Measurements from ENCODE around the gene SMARCAL1. TPM values are rescaled to one million over a fixed set of nuclear protein-coding genes. Genes with fewer than 3 reads are reported as not detected.

Gene SMARCAL1
- total RNA-seq, 1 donor from 2014 or later, result 27.9 TPM

DNA sequence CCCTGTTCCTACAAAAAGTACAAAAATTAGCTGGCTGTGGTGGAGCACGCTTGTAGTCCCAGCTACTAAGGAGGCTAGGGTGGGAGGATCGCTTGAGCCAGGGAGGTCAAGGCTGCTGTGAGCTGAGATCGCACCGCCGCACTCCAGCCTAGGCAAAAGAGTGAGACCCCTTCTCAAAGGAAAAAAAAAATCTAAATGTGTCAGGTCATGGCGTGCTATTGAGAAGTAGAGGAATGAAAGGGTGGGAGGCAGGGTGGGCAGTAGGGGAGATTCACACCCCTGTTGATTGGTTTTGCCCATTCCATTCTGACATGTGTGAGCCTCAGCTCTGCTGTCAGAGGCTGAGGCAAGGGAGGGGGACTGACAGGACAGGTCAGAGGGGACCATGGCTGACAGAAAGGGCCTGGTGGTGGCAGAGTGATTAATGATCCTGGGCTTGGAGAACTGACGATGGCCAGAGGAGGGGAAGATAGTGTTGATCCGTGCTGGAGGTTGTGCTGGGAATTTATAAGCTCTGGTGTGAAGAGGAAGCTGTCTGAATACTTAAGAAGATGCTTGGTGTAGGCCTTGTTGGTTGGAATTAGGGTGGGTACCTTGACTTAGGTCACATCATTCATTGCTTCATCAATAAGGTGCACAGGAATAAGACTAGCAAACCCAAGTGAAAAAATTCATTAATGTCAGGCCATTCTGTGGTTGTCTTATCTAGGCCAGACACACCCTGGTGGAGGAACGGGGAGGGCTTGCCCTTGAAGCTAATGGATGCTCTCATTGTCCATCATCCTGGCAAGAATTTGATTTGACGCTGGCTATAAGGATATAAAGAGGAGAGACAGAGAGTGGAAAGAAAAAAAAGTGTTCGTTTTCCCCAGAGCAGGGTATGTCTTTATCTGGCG lies 19.1 kb upstream of the SMARCAL1 start:
- no peak for DNase-seq (ENCODE audit: low spot score)

DNA sequence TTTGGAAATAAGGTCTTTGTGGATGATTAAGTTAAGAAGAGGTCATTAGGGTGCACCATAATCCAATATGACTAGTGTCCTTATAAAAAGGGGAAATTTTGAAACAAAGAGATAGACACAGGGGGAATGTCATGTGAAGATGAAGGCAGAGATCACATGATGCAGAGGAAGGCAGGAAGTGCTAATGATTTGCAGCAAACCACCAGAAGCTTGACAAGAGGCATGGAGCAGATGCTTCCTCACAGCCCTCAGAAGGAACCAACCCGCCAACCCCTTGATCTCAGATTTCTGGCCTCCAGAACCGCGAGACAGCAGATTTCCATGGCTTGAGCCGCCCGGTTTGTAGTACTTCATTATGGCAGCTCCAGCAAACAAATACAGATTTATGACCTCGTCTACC lies 17.4 kb upstream of the SMARCAL1 start:
- DNase-seq (ENCODE audit: low spot score), result no peak

DNA sequence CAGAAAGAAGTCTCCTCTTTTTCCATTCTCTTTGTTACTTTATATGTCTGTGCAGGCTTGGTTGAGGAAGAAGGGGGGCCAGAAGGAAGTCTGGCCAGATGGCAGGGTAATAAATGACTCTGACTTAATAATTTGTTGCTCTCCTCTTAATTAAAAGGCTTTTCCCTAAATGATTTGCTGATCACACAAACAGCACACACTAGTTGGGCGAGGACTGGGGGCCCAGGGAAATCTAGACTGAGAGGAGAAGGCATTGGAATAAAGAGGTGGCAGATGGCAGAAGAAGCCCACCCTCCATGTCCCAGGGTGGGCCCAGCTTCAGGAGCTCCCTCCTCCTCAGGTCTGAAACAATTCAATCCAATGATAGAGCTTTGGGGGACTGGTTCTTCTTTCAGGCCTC lies 12.7 kb upstream of the SMARCAL1 start:
- no peak for DNase-seq (ENCODE audit: low spot score)

DNA sequence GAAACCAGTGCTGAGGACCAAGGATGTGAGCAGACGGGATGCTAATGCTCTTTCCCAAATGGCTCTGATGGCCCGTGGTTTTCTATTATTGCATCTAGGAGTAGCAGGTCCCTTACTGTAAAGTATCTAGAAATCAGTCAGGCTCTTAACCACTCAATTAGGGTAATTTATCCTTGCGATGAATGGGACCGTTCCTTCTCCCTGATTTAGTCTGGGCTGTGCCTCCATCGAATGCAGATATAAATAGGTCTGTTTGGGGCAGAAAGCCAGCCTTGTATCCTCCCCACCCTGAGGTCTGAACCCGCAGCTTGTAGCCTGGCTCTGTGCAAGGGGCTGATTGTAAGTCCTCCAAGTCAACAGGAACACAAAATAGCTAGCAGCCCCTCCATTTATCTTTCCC lies 9.5 kb upstream of the SMARCAL1 start:
- no peak for DNase-seq (ENCODE audit: low spot score)

DNA sequence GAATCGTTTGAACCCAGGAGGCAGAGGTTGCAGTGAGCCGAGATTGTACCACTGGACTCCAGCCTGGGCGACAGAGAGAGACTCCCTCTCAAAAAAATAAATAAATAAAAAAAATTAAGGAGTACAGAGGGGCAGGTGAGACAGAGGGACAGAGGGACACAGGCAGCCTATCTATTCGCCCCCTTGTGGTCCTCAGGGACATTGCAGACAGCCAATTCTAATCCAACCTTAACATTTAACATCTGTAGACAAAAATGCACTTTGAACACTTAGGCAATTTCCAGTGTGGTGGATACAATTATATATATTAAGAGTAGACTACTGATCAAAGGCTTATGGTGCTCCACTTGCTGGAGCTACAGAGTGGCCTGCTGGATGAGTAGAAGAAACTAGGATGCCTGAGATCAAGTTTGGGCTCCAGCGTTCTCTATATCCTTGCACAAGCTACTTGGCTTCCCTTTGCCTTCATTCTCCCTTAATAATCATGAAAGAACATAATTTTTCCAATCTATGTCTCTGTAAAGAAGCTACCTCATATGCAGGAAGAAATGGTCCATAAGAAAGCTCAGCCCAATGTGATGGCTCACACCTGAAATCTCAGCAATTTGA lies 8.2 kb upstream of the SMARCAL1 start:
- DNase-seq (ENCODE audit: low spot score), result no peak

DNA sequence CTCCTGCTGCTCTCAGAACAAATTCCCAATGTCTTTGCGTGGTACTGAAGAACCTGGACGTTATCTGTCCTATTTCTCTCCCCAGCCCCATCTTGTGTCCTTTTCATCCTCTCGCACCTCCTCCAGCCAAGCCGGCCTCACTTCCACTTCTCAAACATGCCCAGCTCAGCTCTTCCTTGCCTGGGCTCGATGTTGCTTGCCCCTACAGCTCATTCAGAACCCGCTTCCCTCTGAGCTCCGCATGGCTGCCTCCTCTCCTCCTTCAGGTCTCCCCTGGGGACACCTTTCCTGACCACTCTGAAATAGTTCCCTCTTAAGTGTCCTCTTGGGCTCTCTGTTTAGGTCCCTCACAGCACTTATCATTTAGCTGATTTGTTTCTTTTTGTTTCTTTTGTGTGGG lies 6.7 kb upstream of the SMARCAL1 start:
- no peak for DNase-seq (ENCODE audit: low spot score)

DNA sequence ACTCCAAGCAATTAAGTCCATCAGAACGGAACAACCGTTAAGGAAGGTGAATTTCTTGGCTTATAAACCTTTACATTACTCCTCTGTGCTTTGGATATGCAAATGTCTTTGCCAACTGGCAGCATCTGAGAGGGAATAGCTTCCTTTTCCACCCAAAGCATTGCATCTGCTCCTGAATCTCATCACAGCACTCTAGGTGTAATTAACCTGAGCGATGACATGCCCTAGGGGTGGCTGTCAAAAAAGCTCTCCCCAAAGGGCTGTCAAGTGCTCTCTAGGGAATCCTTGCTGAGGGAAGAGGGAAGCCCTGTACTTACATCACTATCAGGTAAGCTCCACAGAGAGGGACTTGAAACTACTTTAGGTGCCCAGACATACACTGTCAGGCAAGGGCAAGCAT lies 5.5 kb upstream of the SMARCAL1 start:
- DNase-seq (ENCODE audit: low spot score), result no peak

DNA sequence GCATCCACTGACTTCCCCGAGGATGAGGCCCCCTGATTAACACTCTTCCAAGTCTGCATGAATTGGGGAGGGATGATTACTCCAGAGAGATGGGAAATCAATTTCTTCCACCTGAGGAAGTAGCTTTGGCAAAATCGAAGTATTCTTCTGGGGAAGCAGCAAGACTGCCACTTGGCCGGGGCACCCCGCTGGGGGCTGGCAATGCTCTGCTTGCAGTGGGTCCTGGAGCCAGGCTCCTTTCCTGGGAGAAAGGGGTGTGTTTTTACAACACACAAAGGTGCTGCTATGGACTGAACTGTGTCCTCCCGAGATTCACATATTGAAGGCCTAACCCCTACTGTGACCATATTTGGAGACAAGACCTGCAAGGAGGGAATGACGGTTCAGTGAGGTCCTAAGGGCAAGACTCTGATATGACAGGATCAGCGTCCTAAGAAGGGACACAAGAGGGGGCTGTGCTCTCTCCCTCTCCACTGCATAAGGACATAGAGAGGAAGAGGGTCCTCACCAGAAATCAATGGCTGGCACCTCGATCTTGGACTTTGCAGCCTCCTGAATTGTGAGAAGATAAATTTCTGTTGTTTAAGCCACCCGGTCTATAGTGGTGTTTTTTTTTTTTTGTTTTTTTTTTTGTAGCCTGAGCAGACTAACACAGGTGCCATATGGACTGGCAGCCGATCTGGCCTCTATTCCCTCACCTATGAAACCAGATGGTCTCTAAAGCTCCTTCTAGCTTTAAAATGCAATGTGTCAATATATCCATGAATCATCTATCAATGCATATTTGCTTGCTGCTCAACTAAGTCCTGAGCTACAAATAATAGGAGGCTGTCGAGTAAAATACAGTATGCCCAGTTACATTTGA lies 3.6 kb upstream of the SMARCAL1 start:
- DNase-seq (ENCODE audit: low spot score), result no peak

DNA sequence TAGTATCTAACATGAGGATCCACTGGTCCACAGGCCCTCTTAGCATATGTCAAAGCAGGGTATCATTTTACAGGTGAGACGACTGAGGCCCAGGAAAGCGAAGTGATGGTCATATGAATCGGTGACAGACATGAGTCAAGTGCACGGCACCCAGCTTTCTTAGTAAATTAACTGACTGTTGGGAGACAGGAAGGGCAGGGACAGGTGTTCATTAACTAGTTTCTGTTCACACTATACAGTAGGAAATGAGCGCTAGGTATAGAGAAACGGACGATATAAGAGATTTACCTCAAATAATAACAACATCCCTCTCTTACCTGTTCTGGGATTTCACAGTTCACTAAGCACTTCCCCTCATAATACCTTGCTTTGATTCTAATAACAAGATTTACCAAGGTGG lies 1.7 kb upstream of the SMARCAL1 start:
- no peak for DNase-seq (ENCODE audit: low spot score)

DNA sequence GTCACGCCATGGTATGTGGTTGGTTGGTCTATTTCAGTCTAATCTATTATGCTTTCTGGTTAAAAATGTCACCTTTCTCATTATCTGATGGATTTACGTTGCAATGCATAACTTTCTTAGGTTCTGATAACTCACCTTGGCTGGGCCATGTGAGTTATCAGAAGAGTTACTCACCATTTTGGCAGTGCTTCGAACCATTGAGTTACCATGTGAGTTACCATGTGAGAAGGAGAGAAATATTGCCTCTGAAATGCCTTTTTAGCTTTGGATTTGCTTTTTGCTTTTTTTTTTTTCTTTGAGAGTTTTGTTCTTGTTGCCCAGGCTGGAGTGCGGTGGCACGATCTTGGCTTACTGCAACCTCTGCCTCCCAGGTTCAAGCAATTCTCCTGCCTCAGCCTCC lies 1.6 kb downstream of the SMARCAL1 start:
- no peak for DNase-seq (ENCODE audit: low spot score)

DNA sequence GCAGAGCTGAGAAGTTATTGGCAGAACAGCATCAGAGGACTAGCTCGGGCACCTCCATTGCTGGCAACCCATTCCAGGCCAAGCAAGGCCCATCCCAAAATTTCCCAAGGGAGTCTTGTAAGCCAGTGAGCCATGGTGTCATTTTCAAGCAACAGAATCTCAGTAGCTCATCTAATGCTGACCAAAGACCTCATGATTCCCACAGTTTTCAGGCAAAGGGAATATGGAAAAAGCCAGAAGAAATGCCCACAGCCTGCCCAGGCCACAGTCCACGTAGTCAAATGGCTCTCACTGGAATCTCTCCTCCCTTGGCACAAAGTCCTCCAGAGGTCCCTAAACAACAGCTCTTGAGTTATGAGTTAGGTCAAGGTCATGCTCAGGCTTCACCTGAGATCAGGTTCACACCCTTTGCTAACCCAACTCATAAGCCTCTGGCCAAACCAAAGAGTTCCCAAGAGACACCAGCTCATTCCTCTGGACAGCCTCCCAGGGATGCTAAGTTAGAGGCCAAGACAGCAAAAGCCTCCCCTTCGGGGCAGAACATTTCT lies 2.6 kb downstream of the SMARCAL1 start:
- no peak for DNase-seq (ENCODE audit: low spot score)

DNA sequence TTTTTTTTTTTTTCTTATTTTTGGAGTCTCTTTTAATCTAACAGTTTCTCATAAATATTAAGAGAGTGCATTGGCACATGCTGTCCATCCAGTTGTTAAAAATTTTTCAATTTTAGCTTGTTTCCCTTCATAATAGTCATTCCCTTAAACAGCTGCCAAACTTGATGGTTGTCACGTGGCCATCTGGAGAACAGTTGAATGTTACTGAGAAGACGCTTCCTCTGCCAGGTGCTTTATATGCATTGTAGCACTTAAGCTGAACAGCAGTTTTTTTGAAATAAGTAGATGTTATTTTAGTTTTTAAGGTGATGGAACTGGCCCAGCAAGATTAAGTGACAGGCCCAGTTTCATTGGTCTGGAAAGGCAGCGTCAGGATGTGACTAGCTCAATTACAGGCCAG lies 3.3 kb downstream of the SMARCAL1 start:
- DNase-seq (ENCODE audit: low spot score), result no peak

DNA sequence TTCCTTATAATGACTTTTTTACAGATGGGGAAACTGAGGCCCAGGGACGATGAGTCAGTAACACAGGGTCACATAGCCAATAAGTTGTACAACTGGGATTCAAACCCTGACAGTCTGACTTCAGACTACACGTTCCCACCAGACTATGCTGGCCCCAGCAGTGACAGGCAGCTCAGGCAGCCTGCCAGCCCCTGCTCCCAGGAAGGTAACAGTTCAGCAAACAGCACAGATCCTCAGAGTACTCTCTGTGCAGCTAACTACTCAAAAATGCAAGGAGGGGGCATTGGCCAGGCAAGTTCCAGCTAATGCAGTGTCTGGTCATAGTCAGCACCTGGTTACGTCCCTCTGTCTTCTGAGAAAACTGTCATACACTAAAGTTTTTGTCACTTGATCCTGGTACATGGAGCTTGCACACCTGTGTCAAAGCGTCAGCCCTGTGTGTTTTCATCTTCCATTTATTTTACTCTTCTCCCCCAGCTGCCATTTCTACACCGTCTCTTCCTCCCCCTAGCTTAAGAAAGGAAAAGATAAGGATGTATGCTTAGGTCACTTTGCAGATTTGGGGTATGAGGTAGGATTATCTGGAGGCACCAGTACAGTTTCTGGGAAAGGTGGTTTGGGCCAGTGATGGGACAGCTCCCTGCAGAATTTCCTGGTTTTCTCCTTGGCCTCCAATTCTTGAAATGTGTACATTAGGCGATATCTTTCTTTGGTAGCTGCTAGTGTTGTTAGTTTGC lies 4.5 kb downstream of the SMARCAL1 start:
- no peak for DNase-seq (ENCODE audit: low spot score)

DNA sequence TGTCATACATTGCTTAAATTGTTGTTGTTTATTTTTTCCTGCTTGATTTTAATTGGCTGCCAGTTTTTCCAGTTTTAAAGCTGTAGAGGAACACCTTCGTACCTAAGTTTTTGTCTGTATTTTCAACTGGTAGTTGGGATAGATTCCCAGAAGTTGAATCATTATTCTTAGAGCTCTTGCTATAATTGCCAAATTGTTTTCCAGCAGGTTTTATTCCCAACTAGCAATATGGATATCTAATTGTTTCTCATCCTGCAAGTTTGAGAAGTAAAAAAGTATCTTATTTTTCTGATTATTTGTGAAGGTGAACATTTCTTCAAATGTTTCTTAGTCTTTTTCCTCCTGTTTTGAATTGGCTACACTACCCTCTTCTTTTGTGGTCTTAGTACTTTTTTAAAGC lies 6.7 kb downstream of the SMARCAL1 start:
- DNase-seq (ENCODE audit: low spot score), result no peak

DNA sequence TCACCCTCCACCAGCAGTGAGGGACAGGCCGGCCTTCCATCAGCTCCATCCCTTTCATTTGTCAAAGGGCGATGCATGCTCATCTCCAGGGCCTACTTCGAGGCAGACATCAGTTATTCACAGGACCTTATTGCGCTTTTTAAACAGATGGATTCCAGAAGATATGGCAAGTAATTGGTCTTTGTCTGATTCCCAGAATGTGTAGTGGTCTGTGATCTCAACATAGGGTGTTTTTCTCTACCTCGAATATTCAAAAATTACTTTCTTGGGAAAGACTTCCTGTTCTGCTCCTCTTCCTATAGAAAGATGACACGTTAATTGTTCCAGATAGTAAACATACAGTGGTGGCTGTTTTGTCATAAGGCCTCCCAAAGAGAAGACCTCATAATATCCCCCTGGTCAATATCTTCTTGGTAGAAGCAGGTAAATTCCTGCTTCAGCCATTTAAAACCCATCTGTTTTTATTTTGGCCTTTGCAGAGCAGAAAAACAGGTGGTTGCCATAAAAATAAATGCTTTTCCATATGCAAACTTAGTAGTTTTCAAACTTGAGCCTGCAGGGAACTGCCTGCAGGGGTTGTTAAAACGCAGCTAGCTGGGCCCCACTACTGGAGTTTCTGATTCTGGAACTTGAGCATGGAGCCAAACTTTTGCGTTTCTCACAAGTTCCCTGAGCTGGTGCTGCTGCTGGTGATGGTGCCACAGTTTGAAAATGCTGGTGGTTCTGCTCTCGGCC lies 8.2 kb downstream of the SMARCAL1 start:
- DNase-seq (ENCODE audit: low spot score), result no peak

DNA sequence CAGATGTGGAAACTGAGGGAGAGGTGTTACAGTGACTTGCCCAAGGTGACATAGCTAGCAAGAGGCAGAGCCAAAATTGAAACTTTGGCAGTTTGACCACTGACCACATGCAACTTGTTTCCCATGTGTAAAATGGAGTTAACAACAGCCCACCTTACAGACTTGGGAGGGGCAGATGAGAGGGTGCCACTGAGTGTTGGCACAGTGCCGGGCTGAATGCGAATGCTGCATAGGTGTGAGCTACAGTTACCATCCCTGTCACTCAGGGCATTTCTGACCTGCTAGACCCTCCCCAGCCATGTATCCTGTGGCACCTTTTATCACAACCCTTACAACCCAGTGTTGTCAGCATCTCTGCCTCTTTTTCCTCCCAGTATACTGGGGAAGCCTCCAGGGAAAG lies 10.8 kb downstream of the SMARCAL1 start:
- no peak for DNase-seq (ENCODE audit: low spot score)

DNA sequence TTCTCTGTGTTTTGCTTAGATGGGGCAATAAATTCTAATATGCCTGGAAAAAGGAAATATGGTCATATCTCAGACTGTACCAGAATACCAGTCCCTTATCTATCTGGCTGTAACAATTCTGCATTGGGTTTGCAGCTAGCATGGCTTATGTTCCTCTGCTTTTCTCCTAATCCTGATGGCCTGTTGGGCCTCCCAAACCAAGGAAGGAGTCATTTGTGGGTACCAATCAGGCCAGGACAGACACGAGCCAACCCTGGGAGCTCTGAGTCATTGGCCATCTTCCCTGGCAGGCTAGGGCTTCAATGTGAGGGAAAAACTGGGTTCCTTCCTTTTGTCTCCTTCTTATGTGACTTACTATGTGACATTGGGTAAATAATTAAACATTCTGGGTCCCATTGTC lies 12.0 kb downstream of the SMARCAL1 start:
- no peak for DNase-seq (ENCODE audit: low spot score)

DNA sequence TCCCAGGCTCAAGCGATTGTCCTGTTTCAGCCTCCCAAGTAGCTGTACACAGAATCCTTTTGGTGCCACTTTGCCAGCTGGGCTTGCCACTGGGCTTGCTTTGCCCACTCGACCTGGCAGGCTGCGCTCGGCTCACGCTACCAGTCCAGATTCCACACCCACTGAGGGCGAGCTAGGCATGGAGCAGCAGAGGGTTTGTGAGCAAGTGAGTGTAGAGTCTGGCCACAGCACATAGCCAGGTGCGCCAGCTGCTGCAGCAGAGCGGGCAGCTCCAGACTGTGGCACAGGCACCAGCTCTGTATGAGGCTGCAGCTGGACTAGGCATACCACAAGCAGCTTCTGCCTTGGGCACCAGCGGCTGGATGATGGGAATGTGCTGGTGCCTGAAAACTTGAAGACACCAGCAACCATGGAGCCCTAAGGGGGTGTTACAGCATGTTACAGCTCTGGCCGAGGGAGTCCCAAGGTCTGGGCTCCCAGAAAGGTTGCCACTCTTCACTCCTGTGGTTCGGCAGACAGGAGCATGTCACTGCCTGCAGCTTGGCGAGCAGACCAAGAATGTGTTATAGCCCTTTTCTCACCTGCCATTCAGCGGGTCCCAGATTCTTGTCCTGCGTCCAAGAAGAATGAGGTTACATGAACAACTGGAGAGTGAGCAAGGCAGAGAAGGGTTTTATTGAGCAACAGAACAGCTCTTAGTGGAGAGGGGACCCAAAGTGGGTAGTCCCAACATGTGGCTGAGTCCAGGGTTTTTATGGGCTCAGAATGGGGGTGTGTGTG lies 12.9 kb downstream of the SMARCAL1 start:
- no peak for DNase-seq (ENCODE audit: low spot score)

DNA sequence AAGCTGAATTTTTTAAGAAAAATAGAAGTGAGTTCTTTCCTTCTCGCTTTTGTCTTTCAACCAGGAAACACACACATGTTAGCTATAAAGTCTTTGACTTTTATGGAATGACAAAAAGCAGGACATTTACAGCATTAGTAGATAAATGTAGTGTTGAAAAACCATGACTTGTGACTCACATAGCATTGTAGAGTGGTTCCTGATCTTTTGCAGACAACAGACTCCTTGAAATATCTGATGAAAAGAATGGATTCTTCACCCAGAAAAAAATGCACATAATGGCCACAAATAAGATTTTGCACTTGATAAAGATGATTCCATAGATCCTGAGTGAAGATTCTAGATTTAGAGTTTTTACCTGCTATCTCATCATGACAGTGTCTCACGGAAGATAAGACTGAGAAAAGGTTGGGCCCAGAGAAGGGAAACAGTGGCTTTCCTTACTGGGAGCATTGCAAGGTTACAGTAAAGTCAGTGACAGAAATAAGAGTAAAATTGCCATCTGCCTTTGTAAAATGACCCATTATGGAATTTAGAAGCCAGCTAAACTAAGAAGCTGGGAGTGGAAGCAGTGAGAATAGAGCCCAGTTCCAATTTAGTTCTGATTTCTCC lies 14.0 kb downstream of the SMARCAL1 start:
- DNase-seq (ENCODE audit: low spot score), result no peak

DNA sequence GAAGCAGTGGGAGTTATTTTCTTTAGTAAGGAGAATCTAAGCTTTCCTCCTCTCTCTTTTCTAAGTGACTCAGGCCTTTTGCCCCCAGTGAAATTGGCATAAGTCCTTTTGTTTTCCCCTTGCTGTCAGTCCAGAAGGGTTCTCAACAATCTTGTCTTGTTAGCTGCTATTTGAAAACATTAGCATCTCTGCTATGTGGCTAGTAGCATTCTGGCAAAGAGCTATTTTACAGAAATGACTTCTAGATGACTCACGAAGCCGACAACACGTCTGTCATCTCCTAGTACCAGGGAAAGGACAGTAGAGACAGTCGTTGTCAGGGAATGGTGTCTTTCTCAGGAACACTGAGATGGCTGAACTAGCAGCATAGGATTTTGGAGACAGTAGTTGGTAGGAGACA lies 14.7 kb downstream of the SMARCAL1 start:
- DNase-seq (ENCODE audit: low spot score), result no peak

Data from ureter (tissue), 1 donor.